Muscle layer of duodenum (tissue), 2 donors: Measurements from ENCODE around the gene RBP3.

Experiments
- H3K27ac ChIP-seq: one replicate; pipeline ENCODE4 v1.7.0; 2013; ENCODE audit warnings: mild to moderate bottlenecking, low read length
- H3K27me3 ChIP-seq: one replicate; pipeline ENCODE4 v1.7.0; 2013; ENCODE audit warnings: low read depth, mild to moderate bottlenecking, control low read depth, low read length
- H3K36me3 ChIP-seq, 2 donors: one replicate each; pipeline ENCODE4 v1.7.0; 2013; ENCODE audit warnings: low read length in 2 of 2, control low read depth in 1 of 2, mild to moderate bottlenecking in 1 of 2; ENCODE audit not compliant: insufficient read depth in 2 of 2, control insufficient read depth in 1 of 2
- H3K4me1 ChIP-seq, 2 donors: one replicate each; pipeline ENCODE4 v1.7.0; 2013; ENCODE audit warnings: low read length in 2 of 2, mild to moderate bottlenecking in 2 of 2, control low read depth in 1 of 2, moderate library complexity in 1 of 2; ENCODE audit not compliant: insufficient read depth in 2 of 2, control insufficient read depth in 1 of 2
- H3K4me3 ChIP-seq, 2 donors: one replicate each; pipeline ENCODE4 v1.7.0; 2013; ENCODE audit warnings: low read length in 2 of 2, low read depth in 1 of 2, mild to moderate bottlenecking in 1 of 2
- H3K9me3 ChIP-seq, 2 donors: one replicate each; pipeline ENCODE4 v1.7.0; 2013; ENCODE audit warnings: low read length in 2 of 2, control low read depth in 1 of 2, mild to moderate bottlenecking in 1 of 2; ENCODE audit not compliant: control insufficient read depth in 1 of 2
- donor health status: healthy.

The RBP3 gene

DNA sequence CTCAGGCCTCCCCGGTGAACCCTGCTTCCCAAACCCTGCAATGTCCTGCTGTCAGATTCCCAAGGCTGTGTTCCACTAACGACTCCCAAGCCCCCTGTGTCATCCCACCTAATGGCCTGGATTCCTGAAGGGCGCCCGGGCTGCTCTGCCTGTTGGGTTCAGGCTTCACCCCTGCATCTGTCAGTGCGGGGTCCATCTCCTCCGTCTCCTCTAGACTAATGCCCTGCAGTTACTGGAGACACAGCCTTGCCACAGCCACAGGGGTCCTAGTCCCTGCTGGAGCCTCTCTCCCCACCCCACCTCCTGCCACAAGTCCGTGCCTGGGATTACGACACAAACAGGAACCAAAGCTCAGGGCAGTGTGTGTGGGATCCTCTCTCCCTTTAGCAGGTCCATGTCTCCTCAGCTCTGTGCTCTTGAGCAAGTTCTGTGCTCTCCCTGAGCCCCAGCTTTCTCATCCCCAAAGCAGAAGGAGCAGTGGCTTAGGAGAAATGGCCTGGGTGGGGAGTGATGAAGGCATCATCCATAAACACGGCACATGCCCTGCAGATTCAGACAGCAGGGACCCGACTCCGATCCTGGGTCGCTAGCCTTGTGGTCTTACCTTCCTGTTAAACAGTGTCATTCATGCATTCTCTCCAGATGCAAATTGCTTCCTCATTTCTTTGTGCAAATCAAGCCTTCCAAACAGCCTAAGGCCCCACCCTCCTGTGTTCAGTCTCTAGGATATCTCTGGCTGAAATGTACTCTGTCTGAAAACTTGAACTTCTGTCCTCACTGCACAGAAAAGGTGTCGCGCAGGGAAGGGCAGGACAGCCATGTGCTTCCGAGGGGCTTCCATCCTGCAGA is 8.2 kb upstream of the RBP3 start:
- H3K4me3 ChIP-seq, result no peak overlapping the region
- no peaks in the 10 kb centered on the region for H3K9me3 ChIP-seq
- H3K4me1 ChIP-seq, result no peaks in the 10 kb centered on the region
- no peak overlapping the region for H3K27ac ChIP-seq
- no peaks in the 10 kb centered on the region for H3K27me3 ChIP-seq
- no peaks in the 10 kb centered on the region for H3K36me3 ChIP-seq

DNA sequence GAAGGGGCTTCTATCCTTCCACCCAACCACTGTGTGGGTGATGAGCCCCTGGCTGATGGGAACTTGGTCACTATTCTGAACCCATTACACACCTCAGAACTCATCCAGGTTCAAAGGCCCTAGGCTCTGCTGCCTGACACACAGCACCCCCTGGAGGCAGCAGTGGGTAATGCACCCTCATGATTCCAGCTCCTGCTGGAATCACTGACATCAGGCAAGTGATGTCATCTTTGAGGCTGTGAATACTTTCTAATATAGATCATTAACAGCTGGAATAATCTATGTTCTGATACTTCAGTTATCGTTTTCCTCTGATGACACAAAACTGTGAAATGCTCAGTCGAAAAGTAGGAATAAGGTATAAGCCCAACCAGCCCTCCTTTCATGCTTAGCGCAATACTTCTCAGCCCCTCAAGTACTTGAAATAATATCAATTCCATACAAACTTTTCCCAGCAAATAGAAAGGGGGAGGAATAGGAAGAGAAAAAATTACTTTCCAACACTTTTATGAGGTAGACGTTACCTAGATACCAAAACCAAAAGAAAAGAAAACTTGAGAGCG is 7.5 kb upstream of the RBP3 start:
- H3K4me1 ChIP-seq, result no peaks in the 10 kb centered on the region
- no peak overlapping the region for H3K27ac ChIP-seq
- no peaks in the 10 kb centered on the region for H3K27me3 ChIP-seq
- H3K9me3 ChIP-seq, result no peaks in the 10 kb centered on the region
- no peaks in the 10 kb centered on the region for H3K36me3 ChIP-seq
- no peak overlapping the region for H3K4me3 ChIP-seq

DNA sequence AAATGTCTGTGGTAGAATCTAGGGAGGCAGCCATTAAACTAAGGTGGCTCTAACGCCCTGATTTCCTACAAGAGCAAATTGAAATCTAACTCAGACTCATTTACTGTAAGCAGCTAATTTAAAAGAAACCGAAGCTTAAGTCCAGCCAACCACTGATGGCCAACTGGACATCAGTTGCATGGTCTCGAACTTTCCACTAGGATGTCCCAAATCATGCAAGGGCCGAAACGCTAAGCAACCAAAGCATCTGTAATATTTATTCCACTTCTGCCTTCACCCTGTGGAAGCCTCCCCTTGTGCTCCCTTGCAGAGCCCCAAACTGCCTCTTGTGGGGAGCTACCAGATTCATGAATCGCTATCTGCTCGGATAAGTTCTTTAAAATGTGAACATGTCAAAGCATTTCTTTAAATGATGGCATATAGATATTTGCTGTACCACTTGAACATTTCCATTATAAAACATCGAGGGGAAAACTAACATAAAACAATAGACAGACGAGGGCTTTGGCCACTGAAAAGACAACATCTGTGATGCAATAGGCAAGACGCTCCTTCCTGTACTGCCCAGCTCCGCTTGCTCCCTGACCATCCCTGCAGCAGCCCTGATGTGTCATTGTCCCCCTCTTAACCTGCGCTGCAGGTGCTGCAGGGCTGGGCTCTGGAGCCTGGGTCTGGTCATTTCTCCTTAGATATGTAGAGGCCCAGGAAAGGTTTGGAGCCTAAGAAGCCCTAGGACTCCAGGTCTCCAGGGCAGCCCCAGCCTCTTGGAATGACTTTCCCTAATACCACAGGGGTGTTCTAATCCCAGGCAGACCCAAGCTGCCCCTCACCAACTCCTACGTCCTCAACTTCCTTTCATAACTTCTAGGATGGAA is 2.9 kb upstream of the RBP3 start:
- H3K27me3 ChIP-seq, result no peaks in the 10 kb centered on the region
- no peaks in the 10 kb centered on the region for H3K9me3 ChIP-seq
- no peaks in the 10 kb centered on the region for H3K4me1 ChIP-seq
- H3K36me3 ChIP-seq, result no peaks in the 10 kb centered on the region
- no peak overlapping the region for H3K4me3 ChIP-seq
- H3K27ac ChIP-seq, result no peak overlapping the region

DNA sequence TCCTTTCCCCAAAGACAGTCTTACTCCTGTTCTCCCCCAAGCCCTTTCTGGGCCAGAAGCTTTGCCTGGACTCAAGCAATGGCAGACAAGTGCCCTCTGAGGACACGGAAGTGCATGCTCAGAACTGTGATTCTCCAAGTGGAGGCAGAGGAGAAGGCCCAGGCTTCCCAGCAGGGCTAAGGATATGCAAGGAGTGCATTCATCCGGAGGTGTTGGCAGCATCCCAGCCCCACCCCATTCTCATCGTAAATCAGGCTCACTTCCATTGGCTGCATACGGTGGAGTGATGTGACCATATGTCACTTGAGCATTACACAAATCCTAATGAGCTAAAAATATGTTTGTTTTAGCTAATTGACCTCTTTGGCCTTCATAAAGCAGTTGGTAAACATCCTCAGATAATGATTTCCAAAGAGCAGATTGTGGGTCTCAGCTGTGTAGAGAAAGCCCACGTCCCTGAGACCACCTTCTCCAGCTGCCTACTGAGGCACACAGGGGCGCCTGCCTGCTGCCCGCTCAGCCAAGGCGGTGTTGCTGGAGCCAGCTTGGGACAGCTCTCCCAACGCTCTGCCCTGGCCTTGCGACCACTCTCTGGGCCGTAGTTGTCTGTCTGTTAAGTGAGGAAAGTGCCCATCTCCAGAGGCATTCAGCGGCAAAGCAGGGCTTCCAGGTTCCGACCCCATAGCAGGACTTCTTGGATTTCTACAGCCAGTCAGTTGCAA is 1.4 kb upstream of the RBP3 start:
- Histone ChIP-seq H3K27ac (no peak overlapping the region), H3K27me3 (no peaks in the 10 kb centered on the region)

DNA sequence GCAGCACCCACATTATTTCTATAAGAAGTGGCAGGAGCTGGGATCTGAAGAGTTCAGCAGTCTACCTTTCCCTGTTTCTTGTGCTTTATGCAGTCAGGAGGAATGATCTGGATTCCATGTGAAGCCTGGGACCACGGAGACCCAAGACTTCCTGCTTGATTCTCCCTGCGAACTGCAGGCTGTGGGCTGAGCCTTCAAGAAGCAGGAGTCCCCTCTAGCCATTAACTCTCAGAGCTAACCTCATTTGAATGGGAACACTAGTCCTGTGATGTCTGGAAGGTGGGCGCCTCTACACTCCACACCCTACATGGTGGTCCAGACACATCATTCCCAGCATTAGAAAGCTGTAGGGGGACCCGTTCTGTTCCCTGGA is 874 bp upstream of the RBP3 start:
- Histone ChIP-seq H3K36me3 (no peaks in the 10 kb centered on the region), H3K9me3 (no peaks in the 10 kb centered on the region), H3K4me1 (no peaks in the 10 kb centered on the region), H3K27ac (no peak overlapping the region), H3K27me3 (no peaks in the 10 kb centered on the region), H3K4me3 (no peak overlapping the region)

More for the DNA sequence above, 1.4 kb upstream of the RBP3 start:
- Histone ChIP-seq H3K36me3 (no peaks in the 10 kb centered on the region), H3K4me3 (no peak overlapping the region), H3K4me1 (no peaks in the 10 kb centered on the region), H3K9me3 (no peaks in the 10 kb centered on the region)

DNA sequence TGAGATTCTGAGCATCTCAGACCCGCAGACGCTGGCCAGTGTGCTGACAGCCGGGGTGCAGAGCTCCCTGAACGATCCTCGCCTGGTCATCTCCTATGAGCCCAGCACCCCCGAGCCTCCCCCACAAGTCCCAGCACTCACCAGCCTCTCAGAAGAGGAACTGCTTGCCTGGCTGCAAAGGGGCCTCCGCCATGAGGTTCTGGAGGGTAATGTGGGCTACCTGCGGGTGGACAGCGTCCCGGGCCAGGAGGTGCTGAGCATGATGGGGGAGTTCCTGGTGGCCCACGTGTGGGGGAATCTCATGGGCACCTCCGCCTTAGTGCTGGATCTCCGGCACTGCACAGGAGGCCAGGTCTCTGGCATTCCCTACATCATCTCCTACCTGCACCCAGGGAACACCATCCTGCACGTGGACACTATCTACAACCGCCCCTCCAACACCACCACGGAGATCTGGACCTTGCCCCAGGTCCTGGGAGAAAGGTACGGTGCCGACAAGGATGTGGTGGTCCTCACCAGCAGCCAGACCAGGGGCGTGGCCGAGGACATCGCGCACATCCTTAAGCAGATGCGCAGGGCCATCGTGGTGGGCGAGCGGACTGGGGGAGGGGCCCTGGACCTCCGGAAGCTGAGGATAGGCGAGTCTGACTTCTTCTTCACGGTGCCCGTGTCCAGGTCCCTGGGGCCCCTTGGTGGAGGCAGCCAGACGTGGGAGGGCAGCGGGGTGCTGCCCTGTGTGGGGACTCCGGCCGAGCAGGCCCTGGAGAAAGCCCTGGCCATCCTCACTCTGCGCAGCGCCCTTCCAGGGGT is 703 bp downstream of the RBP3 start:
- H3K36me3 ChIP-seq, result no peaks in the 10 kb centered on the region
- no peaks in the 10 kb centered on the region for H3K9me3 ChIP-seq
- no peak overlapping the region for H3K27ac ChIP-seq
- no peaks in the 10 kb centered on the region for H3K4me1 ChIP-seq
- no peaks in the 10 kb centered on the region for H3K27me3 ChIP-seq
- no peak overlapping the region for H3K4me3 ChIP-seq

DNA sequence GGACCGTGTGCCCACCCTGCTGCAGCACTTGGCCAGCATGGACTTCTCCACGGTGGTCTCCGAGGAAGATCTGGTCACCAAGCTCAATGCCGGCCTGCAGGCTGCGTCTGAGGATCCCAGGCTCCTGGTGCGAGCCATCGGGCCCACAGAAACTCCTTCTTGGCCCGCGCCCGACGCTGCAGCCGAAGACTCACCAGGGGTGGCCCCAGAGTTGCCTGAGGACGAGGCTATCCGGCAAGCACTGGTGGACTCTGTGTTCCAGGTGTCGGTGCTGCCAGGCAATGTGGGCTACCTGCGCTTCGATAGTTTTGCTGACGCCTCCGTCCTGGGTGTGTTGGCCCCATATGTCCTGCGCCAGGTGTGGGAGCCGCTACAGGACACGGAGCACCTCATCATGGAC is 1.4 kb downstream of the RBP3 start:
- H3K27me3 ChIP-seq, result no peaks in the 10 kb centered on the region
- H3K4me3 ChIP-seq, result no peak overlapping the region
- no peaks in the 10 kb centered on the region for H3K36me3 ChIP-seq
- no peaks in the 10 kb centered on the region for H3K4me1 ChIP-seq
- no peak overlapping the region for H3K27ac ChIP-seq
- no peaks in the 10 kb centered on the region for H3K9me3 ChIP-seq

DNA sequence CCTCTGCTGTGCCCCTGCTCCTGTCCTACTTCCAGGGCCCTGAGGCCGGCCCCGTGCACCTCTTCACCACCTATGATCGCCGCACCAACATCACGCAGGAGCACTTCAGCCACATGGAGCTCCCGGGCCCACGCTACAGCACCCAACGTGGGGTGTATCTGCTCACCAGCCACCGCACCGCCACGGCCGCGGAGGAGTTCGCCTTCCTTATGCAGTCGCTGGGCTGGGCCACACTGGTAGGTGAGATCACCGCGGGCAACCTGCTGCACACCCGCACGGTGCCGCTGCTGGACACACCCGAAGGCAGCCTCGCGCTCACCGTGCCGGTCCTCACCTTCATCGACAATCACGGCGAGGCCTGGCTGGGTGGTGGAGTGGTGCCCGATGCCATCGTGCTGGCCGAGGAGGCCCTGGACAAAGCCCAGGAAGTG is 1.8 kb downstream of the RBP3 start:
- no peaks in the 10 kb centered on the region for H3K36me3 ChIP-seq
- no peaks in the 10 kb centered on the region for H3K9me3 ChIP-seq
- no peak overlapping the region for H3K4me3 ChIP-seq
- H3K27ac ChIP-seq, result no peak overlapping the region
- no peaks in the 10 kb centered on the region for H3K27me3 ChIP-seq
- H3K4me1 ChIP-seq, result no peaks in the 10 kb centered on the region

DNA sequence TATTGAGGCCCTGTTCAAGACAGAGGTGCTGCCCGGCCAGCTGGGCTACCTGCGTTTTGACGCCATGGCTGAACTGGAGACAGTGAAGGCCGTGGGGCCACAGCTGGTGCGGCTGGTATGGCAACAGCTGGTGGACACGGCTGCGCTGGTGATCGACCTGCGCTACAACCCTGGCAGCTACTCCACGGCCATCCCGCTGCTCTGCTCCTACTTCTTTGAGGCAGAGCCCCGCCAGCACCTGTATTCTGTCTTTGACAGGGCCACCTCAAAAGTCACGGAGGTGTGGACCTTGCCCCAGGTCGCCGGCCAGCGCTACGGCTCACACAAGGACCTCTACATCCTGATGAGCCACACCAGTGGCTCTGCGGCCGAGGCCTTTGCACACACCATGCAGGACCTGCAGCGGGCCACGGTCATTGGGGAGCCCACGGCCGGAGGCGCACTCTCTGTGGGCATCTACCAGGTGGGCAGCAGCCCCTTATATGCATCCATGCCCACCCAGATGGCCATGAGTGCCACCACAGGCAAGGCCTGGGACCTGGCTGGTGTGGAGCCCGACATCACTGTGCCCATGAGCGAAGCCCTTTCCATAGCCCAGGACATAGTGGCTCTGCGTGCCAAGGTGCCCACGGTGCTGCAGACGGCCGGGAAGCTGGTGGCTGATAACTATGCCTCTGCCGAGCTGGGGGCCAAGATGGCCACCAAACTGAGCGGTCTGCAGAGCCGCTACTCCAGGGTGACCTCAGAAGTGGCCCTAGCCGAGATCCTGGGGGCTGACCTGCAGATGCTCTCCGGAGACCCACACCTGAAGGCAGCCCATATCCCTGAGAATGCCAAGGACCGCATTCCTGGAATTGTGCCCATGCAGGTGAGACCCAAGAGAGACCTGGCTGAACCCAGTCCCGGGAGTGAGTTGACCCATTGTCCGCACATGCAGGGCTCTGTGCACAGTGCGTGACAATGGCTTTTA is 2.8 kb downstream of the RBP3 start:
- Histone ChIP-seq H3K27ac (no peak overlapping the region), H3K27me3 (no peaks in the 10 kb centered on the region), H3K4me3 (no peak overlapping the region), H3K4me1 (no peaks in the 10 kb centered on the region), H3K9me3 (no peaks in the 10 kb centered on the region), H3K36me3 (no peaks in the 10 kb centered on the region)
